Measurements from ENCODE around the gene TMEM183A. TPM values are rescaled to one million over a fixed set of nuclear protein-coding genes. Genes with fewer than 3 reads are reported as not detected.
A peak's percentile ranks its signal among the peaks of the same experiment; 100 is the strongest.

The TMEM183A gene
- polyA plus RNA-seq, 1 experiment: 103 TPM

GRCh38 chr1:203055161-203055799, 48.1 kb downstream of the TMEM183A start:
- H3K27me3 ChIP-seq (ENCODE audit: control insufficient read depth, insufficient read depth, low read length): no peaks in the 10 kb centered on the region; the same call in 1 of the 2 replicates
- DNase-seq (ENCODE audit: low read depth): no peak
- ChIA-PET POLR2A (interaction anchor here (0.6 kb wide), 1 partner anchor 217 kb away, joined by 3 read pairs; no protein-coding TSS in a partner anchor), CTCF (interaction anchor here (1.3 to 11.2 kb wide), 4 partner anchors 8 to 160 kb away, joined by 7 to 105 read pairs (median 10); no protein-coding TSS in a partner anchor)
- peaks cover 5% of the 10 kb centered on the region for H3K36me3 ChIP-seq (ENCODE audit: control insufficient read depth, insufficient read depth, low read length)
- H3K4me3 ChIP-seq (ENCODE audit: low read depth, low read length): no peak overlapping the region
- TF ChIP-seq CTCF (IDR thresholded peaks at IDR 0.05; ENCODE audit: insufficient read depth, low read depth, low read length): 0 out of 2 replicates have a peak, but pooled peaks have one; percentile 7

- TF ChIP-seq CTCF (IDR thresholded peaks at IDR 0.05; ENCODE audit: insufficient read depth, low read depth, low read length): no peak
- Histone ChIP-seq H3K4me3 (ENCODE audit: low read depth, low read length) (no peak overlapping the region), H3K36me3 (ENCODE audit: control insufficient read depth, insufficient read depth, low read length) (peaks cover 5% of the 10 kb centered on the region), H3K27me3 (ENCODE audit: control insufficient read depth, insufficient read depth, low read length) (no peaks in the 10 kb centered on the region; the same call in 1 of the 2 replicates)
- POLR2A ChIA-PET: no interaction called here
- CTCF ChIA-PET: interaction anchor here (1.3 to 11.2 kb wide), 4 partner anchors 8 to 160 kb away, joined by 7 to 105 read pairs (median 10); no protein-coding TSS in a partner anchor
- DNase-seq (ENCODE audit: low read depth): no peak
These were observed 48.8 kb downstream of the TMEM183A start for GRCh38 chr1:203056012-203056411.

GRCh38 chr1:203056516-203056915, 49.3 kb downstream of the TMEM183A start:
- no peaks in the 10 kb centered on the region; the same call in 1 of the 2 replicates for H3K27me3 ChIP-seq (ENCODE audit: control insufficient read depth, insufficient read depth, low read length)
- ChIA-PET CTCF (interaction anchor here (0.6 to 11.2 kb wide), 6 partner anchors 9 to 211 kb away, joined by 3 to 105 read pairs (median 9); no protein-coding TSS in a partner anchor), POLR2A (no interaction called here)
- peaks cover 6% of the 10 kb centered on the region for H3K36me3 ChIP-seq (ENCODE audit: control insufficient read depth, insufficient read depth, low read length)
- no peak overlapping the region for H3K4me3 ChIP-seq (ENCODE audit: low read depth, low read length)
- TF ChIP-seq CTCF (IDR thresholded peaks at IDR 0.05; ENCODE audit: insufficient read depth, low read depth, low read length): no peak
- DNase-seq (ENCODE audit: low read depth): no peak

GRCh38 chr1:203057911-203058675, 50.9 kb downstream of the TMEM183A start:
- peak; percentile 90 for DNase-seq (ENCODE audit: low read depth)
- ChIA-PET CTCF (interaction anchor here (0.6 to 11.2 kb wide), 7 partner anchors 10 to 157 kb away, joined by 3 to 105 read pairs (median 4); no protein-coding TSS in a partner anchor), POLR2A (no interaction called here)
- H3K36me3 ChIP-seq (ENCODE audit: control insufficient read depth, insufficient read depth, low read length): peaks cover 6% of the 10 kb centered on the region; the same call in 1 of the 2 replicates
- no peak overlapping the region for H3K4me3 ChIP-seq (ENCODE audit: low read depth, low read length)
- H3K27me3 ChIP-seq (ENCODE audit: control insufficient read depth, insufficient read depth, low read length): no peaks in the 10 kb centered on the region
- no peak for TF ChIP-seq CTCF (IDR thresholded peaks at IDR 0.05; ENCODE audit: insufficient read depth, low read depth, low read length)

GRCh38 chr1:203058676-203058935, 51.4 kb downstream of the TMEM183A start:
- ChIA-PET CTCF (interaction anchor here (1.0 to 11.2 kb wide), 4 partner anchors 11 to 33 kb away, joined by 3 to 105 read pairs (median 7); no protein-coding TSS in a partner anchor), POLR2A (no interaction called here)

More at GRCh38 chr1:203058676-203058935, 51.4 kb downstream of the TMEM183A start:
- no peak overlapping the region for H3K4me3 ChIP-seq (ENCODE audit: low read depth, low read length)
- no peak for DNase-seq (ENCODE audit: low read depth)
- peaks cover 6% of the 10 kb centered on the region; the same call in 1 of the 2 replicates for H3K36me3 ChIP-seq (ENCODE audit: control insufficient read depth, insufficient read depth, low read length)
- no peaks in the 10 kb centered on the region for H3K27me3 ChIP-seq (ENCODE audit: control insufficient read depth, insufficient read depth, low read length)
- TF ChIP-seq CTCF (IDR thresholded peaks at IDR 0.05; ENCODE audit: insufficient read depth, low read depth, low read length): no peak

Measured in BJ (cell line).